DOHH2 (cell line): Measurements from ENCODE around the gene KCNMB3.

Experiments
- CTCF ChIP-seq: fragments of 200-600 bp; sonication (generic); IDR thresholded peaks from one replicate; pipeline ENCODE4 v1.5.1; 2014; ENCODE audit warnings: antibody characterized with exemption, mild to moderate bottlenecking, low read depth, low read length; ENCODE audit not compliant: poor library complexity, severe bottlenecking
- EZH2phosphoT487 ChIP-seq: fragments of 200-600 bp; sonication (generic); IDR thresholded peaks from 2 replicates; pipeline ENCODE4 v1.6.1; 2017; ENCODE audit warnings: borderline replicate concordance, mild to moderate bottlenecking, antibody characterized with exemption, low read length, moderate library complexity, mixed read lengths

GRCh38 chr3:179297971-179298725 lies 47.2 kb upstream of the KCNMB3 start:
- no peak for TF ChIP-seq CTCF
- no peak for TF ChIP-seq EZH2phosphoT487
